Smooth muscle cell of the brain vasculature (primary cell): ENCODE results near the gene SPATA45.
A peak's percentile ranks its signal among the peaks of the same experiment; 100 is the strongest.
"Not testable (repeated sequence)": the region's sequence is repeated elsewhere in the genome, so short reads cannot be mapped to it uniquely, and the experiment has no call there.

Source experiments
- DNase-seq: peaks from one replicate; pipeline ENCODE4 v3.0.0-alpha.2; 2012; ENCODE audit warnings: low read depth, low spot score

SPATA45 gene

GRCh38 chr1:212847549-212847948, at the start of gene SPATA45:
Gene SPATA45, minus strand, starts transcription at chr1:212847649. Its CDS starts 11,500 bp downstream, at chr1:212836149.
- DNase-seq: no peak

GRCh38 chr1:212892108-212892507, 44.7 kb upstream of the SPATA45 start:
- no peak for DNase-seq

- DNase-seq: no peak
Measured at GRCh38 chr1:212884592-212884991, 37.1 kb upstream of the SPATA45 start.

- DNase-seq: no peak
Measured at GRCh38 chr1:212879947-212880690, 32.7 kb upstream of the SPATA45 start.

- no peak for DNase-seq
Measured at GRCh38 chr1:212878418-212878817, 31.0 kb upstream of the SPATA45 start.

GRCh38 chr1:212873518-212873917, 26.1 kb upstream of the SPATA45 start:
- no peak for DNase-seq

DNA sequence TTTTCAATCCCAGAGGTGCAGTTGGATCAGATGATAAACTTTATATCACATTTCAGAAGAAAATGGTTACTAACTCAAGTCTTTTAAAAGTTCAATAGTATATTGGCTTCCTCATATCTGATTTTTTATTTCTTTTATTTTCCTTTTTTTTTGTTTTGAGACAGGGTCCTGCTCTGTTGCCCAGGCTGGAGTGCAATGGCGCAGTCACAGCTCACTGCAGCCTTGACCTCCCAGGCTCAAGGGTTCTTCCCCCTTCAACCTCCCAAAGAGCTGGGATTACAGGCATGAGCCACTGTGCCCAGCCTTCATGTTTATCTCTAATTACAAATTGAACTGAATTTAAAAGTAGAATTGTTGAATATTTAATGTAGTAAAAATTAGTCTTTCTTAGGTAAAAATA, 24.5 kb upstream of the SPATA45 start:
- DNase-seq: no peak

DNA sequence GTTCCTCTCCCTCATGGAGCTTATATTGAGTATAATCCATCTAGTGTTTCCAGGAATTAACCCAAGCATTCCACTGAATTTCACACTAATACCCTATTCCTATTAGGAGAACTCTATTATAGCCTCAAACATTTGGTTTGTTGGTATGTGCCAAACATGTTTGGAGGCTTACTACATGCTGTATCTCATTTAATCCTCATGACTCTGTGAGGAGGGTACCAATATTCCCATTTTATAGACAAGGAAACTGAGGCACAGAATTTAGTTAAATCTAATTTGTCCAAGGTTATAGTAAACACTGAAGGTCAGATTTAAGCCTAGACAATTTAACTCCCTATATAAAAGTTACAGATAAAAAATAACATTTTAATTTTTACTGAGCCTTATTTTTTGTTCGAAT, 19.7 kb upstream of the SPATA45 start:
- DNase-seq: no peak

GRCh38 chr1:212864201-212864600, 16.8 kb upstream of the SPATA45 start:
- DNase-seq: no peak

DNA sequence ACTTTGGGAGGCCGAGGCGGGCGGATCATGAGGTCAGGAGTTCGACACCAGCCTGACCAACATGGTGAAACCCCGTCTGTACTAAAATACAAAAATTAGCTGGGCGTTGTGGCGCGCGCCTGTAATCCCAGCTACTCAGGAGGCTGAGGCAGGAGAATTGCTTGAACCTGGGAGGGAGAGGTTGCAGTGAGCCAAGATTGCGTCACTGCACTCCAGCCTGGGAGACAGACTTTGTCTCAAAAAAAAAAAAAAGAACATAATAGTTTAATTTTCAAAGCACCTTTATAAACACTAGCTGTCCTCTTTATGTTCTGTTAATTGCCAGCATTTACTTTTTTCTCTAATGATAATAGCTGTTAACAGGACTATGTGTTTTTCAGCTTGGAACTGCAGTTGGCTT, 15.9 kb upstream of the SPATA45 start:
- not testable (repeated sequence) for DNase-seq

DNA sequence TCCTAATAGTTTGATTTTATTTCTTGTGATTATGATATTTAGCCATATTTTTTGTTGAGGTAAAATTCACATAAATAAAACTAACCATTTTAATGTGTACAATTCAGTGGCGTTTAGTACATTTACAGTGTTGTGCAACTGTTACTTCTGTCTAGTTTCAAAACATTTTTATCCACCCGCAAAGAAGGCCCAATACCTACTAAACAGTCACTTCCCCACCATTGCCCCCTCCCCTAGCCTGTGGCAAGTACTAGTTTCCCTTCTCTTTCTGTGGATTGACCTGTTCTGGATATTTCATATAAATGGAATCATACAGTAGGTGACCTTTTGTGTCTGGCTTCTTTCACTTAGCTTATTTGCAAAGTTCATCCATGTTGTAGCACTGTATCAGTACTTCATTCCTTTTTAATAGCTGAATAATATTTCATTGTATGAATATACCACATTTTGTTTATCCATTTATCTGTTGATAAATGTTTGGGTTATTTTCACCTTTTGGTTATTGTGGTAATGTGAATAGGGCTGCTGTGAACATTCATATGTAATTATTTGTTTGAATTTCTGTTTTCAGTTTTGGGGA, 14.8 kb upstream of the SPATA45 start:
- DNase-seq: no peak

- DNase-seq: no peak
Measured at GRCh38 chr1:212860713-212861581, 13.5 kb upstream of the SPATA45 start.

- DNase-seq: no peak
Measured at GRCh38 chr1:212858461-212859265, 11.2 kb upstream of the SPATA45 start.

GRCh38 chr1:212857992-212858460, 10.6 kb upstream of the SPATA45 start, which contains the start of gene FLVCR1:
Gene FLVCR1, plus strand, starts transcription at chr1:212858275. Its CDS starts 178 bp downstream, at chr1:212858453.
- DNase-seq: peak; percentile 85

- no peak for DNase-seq
Measured at GRCh38 chr1:212856755-212857154, 9.3 kb upstream of the SPATA45 start.

GRCh38 chr1:212853658-212854057, 6.2 kb upstream of the SPATA45 start:
- DNase-seq: no peak

DNA sequence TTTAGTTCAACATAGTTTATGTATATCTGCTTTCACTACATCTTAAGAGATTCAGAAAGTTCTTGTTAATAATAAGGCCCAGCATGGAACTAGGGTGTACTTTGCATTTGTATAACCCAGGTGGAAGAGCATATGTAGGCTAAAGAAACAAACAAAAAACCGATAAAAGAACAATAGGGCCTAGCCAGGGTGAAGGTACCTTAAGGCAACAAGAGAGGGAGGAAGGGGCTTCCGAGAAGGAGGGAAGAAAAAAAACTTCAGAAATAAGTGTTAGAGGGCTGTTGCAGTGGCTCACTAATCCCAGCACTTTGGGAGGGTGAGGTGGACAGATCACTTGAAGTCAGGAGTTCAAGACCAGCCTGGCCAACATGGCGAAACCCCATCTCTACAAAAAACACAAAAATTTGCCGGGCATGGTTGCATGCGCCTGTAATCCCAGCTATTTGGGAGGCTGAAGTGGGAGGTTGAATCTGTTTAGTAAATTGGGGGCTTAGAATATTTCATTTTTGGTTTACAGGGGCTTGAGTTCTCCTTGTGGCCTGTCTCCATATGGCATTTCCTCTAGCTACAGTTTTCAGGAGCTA, 4.7 kb upstream of the SPATA45 start:
- DNase-seq: no peak

DNA sequence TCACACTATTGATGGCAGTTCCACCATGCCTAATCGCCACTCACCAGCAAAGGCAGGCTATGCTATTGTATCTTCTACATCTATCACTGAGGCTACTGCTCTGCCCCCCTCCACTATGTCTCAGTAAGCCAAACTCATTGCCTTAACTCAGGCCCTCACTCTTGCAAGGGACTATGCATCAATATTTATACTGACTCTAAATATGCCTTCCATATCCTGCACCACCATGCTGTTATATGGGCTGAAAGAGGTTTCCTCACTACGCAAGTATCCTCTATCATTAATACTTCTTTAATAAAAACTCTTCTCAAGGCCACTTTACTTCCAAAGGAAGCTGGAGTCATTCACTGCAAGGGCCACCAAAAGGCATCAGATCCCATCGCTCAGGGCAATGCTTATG, 2.9 kb downstream of the SPATA45 start:
- not testable (repeated sequence) for DNase-seq

DNA sequence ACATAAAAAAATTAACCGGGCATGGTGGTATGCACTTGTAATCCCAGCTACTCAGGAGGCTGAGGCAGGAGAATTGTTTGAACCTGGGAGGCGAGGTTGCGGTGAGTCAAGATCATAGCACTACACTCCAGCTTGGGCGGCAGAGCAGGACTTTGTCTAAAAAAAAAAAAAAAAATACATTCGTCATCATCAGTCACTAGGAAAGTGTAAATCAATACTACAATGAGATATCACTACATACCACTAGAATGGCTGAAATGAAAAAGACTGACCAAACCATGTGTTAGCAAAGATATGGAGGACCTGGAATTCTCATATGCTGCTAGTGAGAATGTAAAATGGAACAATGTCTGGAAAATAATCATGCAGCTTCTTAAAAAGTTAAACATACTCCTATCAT, 9.3 kb downstream of the SPATA45 start:
- DNase-seq: no peak

GRCh38 chr1:212833211-212834207, 13.9 kb downstream of the SPATA45 start:
- DNase-seq: not testable (repeated sequence)
